ENCODE data around the gene ZNF691. TPM values are rescaled to one million over a fixed set of nuclear protein-coding genes. Genes with fewer than 3 reads are reported as not detected.

ZNF691 gene
- 9.3 TPM for total RNA-seq

DNA sequence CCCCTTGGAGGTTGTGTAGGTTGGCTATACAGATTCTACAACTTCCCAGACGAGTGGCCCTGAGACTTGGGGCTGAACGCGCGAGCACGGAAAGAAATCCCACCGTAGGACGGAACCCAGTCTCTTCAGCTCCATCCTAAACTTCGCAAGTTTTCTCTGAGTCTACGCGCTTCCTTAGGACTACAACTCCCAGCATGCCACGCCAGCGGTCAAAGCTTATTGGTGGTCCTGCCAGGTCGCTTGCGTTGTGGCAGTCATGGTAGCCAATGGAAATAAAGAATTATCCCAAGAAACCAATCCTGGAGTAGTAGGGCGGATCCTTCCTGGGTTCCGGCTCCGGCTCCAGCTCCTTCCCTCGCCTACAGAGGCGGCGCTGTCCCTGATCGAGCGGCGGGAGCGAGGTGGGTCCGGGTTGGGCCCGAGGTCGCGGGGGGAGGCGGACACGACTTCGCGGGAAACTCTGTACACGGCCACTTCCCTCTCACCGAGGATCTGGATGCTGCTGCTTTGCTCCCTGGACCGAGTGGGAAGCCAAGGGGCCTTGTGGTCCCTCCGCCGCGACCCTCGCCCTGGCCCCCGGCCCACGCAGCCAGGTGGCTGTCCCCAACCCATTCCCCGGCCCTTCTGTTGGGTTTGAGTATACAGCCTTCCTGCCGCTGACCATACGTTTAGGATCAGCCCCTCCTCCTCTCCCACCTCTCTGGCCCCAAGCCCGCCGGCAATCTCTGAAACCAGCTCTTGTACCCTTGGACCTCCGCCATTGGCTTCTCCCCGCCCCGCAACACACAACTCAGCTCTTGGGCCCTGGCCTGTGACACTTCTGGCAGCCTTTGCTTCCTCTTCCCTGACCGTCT lies at the start of gene ZNF691:
ZNF691 (plus strand) TSS at position 357 of the 854 bp plus-strand sequence. CDS start 3,046 bp downstream, outside the sequence.
- peaks cover 0 to 17% of the 10 kb centered on the region in 2 donors for H3K36me3 ChIP-seq
- H3K4me3 ChIP-seq, result peak within 1 kb of the TSS; percentile 79 to 98
- peak within 1 kb of the TSS; percentile 90 for H3K27ac ChIP-seq
- H3K4me1 ChIP-seq, result peaks cover 25% of the 10 kb centered on the region
- TF ChIP-seq POLR2AphosphoS5 (IDR thresholded peaks at IDR 0.05; ENCODE audit: insufficient read depth in 1 of 2, low read depth in 1 of 2) (peak; percentile 95 to 98), POLR2A (IDR thresholded peaks at IDR 0.05) (peak in 1 of 2 donors; percentile 23)
- TF ChIP-seq, protein P1, sequence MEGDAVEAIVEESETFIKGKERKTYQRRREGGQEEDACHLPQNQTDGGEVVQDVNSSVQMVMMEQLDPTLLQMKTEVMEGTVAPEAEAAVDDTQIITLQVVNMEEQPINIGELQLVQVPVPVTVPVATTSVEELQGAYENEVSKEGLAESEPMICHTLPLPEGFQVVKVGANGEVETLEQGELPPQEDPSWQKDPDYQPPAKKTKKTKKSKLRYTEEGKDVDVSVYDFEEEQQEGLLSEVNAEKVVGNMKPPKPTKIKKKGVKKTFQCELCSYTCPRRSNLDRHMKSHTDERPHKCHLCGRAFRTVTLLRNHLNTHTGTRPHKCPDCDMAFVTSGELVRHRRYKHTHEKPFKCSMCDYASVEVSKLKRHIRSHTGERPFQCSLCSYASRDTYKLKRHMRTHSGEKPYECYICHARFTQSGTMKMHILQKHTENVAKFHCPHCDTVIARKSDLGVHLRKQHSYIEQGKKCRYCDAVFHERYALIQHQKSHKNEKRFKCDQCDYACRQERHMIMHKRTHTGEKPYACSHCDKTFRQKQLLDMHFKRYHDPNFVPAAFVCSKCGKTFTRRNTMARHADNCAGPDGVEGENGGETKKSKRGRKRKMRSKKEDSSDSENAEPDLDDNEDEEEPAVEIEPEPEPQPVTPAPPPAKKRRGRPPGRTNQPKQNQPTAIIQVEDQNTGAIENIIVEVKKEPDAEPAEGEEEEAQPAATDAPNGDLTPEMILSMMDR (IDR thresholded peaks at IDR 0.05), result peak in 1 of 3 experiments; percentile 8
- H3K9me3 ChIP-seq, result no peaks in the 10 kb centered on the region
- peak in 1 of 2 donors; percentile 99 for DNase-seq (ENCODE audit: extremely low spot score in 2 of 2)
- no peaks in the 10 kb centered on the region for H3K27me3 ChIP-seq
- intact Hi-C loops (cut with DNase I), result no loop called here

GRCh38 chr1:42797414-42797813 lies 49.0 kb upstream of the ZNF691 start:
- Histone ChIP-seq H3K9me3 (no peaks in the 10 kb centered on the region), H3K4me3 (no peak overlapping the region), H3K36me3 (no peaks in the 10 kb centered on the region), H3K27me3 (no peaks in the 10 kb centered on the region), H3K4me1 (peaks cover 4% of the 10 kb centered on the region), H3K27ac (no peak overlapping the region)
- TF ChIP-seq POLR2AphosphoS5 (IDR thresholded peaks at IDR 0.05; ENCODE audit: insufficient read depth in 1 of 2, low read depth in 1 of 2), result no peak
- TF ChIP-seq, protein P1 (IDR thresholded peaks at IDR 0.05), result no peak
- no peak for TF ChIP-seq POLR2A (IDR thresholded peaks at IDR 0.05)
- DNase-seq (ENCODE audit: extremely low spot score in 2 of 2), result no peak
- intact Hi-C loops (cut with DNase I), result no loop called here

DNA sequence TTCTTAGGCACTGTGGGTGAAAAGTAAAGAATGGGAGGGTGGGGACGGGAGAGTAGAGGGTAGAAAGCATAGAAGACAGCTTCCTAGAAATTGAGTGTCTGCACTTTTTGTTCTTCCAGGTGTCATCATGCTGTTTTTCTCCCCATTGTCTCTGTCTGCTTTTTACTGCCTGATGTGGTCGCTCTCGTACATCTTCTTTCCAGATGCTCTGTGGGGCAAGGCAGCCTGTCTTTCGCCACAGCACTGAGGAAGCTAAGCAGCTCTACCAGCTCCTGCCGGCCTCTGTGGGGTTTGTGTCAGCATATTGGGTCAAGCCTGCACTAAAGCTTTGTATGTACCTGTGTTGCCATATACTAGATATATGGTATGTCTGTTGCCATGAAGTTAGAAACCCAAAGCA lies 48.4 kb upstream of the ZNF691 start:
- H3K4me3 ChIP-seq, result no peak overlapping the region
- H3K9me3 ChIP-seq, result no peaks in the 10 kb centered on the region
- no peak for TF ChIP-seq POLR2AphosphoS5 (IDR thresholded peaks at IDR 0.05; ENCODE audit: insufficient read depth in 1 of 2, low read depth in 1 of 2)
- TF ChIP-seq, protein P1 (IDR thresholded peaks at IDR 0.05), result no peak
- TF ChIP-seq POLR2A (IDR thresholded peaks at IDR 0.05), result no peak
- peaks cover 4% of the 10 kb centered on the region for H3K4me1 ChIP-seq
- H3K36me3 ChIP-seq, result no peaks in the 10 kb centered on the region
- DNase-seq (ENCODE audit: extremely low spot score in 2 of 2), result no peak
- no peak overlapping the region for H3K27ac ChIP-seq
- intact Hi-C loops (cut with DNase I), result no loop called here
- H3K27me3 ChIP-seq, result no peaks in the 10 kb centered on the region

DNA sequence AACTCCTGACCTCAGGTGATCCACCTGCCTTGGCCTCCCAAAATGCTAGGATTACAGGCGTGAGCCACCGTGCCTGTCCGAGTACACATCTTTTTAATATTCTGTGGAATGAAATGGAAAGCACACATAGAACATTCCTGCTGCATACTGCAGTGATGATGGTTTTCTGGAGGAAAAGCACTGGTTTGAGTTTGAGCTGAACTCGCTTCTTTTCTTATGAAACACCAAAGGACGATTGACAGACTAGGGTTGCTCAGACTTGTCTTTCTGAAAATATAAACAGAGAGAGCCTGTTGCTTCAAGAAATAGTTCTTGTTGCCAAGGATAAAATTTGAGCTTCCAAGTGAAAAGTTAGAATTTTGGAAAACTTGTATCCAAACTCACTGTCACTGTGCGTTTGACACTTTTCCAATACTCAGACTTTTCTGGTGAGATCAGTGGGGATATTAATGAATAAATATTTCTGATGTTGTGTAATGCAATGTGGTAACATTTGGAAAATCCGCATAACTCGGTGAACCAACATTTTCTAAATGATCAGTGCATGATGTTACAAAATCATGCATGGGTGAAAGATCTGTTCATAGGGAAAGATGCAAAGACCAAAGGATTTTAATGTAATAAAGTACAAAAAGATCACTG lies 44.5 kb upstream of the ZNF691 start:
- no peaks in the 10 kb centered on the region for H3K9me3 ChIP-seq
- TF ChIP-seq, protein P1 (IDR thresholded peaks at IDR 0.05), result no peak
- TF ChIP-seq POLR2AphosphoS5 (IDR thresholded peaks at IDR 0.05; ENCODE audit: insufficient read depth in 1 of 2, low read depth in 1 of 2), result no peak
- TF ChIP-seq POLR2A (IDR thresholded peaks at IDR 0.05), result no peak
- H3K4me1 ChIP-seq, result no peaks in the 10 kb centered on the region
- intact Hi-C loops (cut with DNase I), result no loop called here
- no peak overlapping the region for H3K27ac ChIP-seq
- no peak for DNase-seq (ENCODE audit: extremely low spot score in 2 of 2)
- H3K4me3 ChIP-seq, result no peak overlapping the region
- H3K27me3 ChIP-seq, result no peaks in the 10 kb centered on the region
- peaks cover 0 to 4% of the 10 kb centered on the region in 2 donors for H3K36me3 ChIP-seq
